ENCODE measurements around the gene WTIP. TPM values are rescaled to one million over a fixed set of nuclear protein-coding genes. Genes with fewer than 3 reads are reported as not detected.
"Not testable (repeated sequence)": the region's sequence is repeated elsewhere in the genome, so short reads cannot be mapped to it uniquely, and the experiment has no call there.

WTIP gene
- total RNA-seq, 1 donor from 2014 or later: 1.0 TPM

GRCh38 chr19:34468409-34468808 is 13.1 kb upstream of the WTIP start:
- H3K36me3 Mint-ChIP-seq (ENCODE audit: low read depth): peaks cover 82% of the 10 kb centered on the region
- no peak overlapping the region for H3K27ac Mint-ChIP-seq
- no peak for DNase-seq (ENCODE audit: low spot score)
- intact Hi-C loops (cut with micrococcal nuclease): no loop called here
- H3K27me3 Mint-ChIP-seq (ENCODE audit: low read depth): no peaks in the 10 kb centered on the region
- no peaks in the 10 kb centered on the region for H3K9me3 Mint-ChIP-seq
- no peaks in the 10 kb centered on the region for H3K4me1 Mint-ChIP-seq (ENCODE audit: low read depth)
- no peak overlapping the region for H3K4me3 Mint-ChIP-seq (ENCODE audit: low read depth)

- DNase-seq (ENCODE audit: low spot score); H3K27ac Mint-ChIP-seq; H3K4me3 Mint-ChIP-seq (ENCODE audit: low read depth); H3K9me3 Mint-ChIP-seq; intact Hi-C loops (cut with micrococcal nuclease); H3K4me1 Mint-ChIP-seq (ENCODE audit: low read depth); H3K27me3 Mint-ChIP-seq (ENCODE audit: low read depth): not testable (repeated sequence)
- peaks cover 82% of the 10 kb centered on the region for H3K36me3 Mint-ChIP-seq (ENCODE audit: low read depth)
Observed at GRCh38 chr19:34469026-34469425, 12.5 kb upstream of the WTIP start.

- Mint-ChIP-seq H3K4me1 (ENCODE audit: low read depth) (peaks cover 7% of the 10 kb centered on the region), H3K27me3 (ENCODE audit: low read depth) (no peaks in the 10 kb centered on the region), H3K4me3 (ENCODE audit: low read depth) (no peak overlapping the region), H3K27ac (peak overlapping the region; percentile 18), H3K36me3 (ENCODE audit: low read depth) (peaks cover 63% of the 10 kb centered on the region), H3K9me3 (no peaks in the 10 kb centered on the region)
- no peak for DNase-seq (ENCODE audit: low spot score)
- intact Hi-C loops (cut with micrococcal nuclease): no loop called here
Observed at GRCh38 chr19:34471906-34472700, 9.5 kb upstream of the WTIP start.

- peaks cover 7% of the 10 kb centered on the region for H3K4me1 Mint-ChIP-seq (ENCODE audit: low read depth)
- H3K9me3 Mint-ChIP-seq: no peaks in the 10 kb centered on the region
- DNase-seq (ENCODE audit: low spot score): no peak
- intact Hi-C loops (cut with micrococcal nuclease): loop anchor here (2.0 kb wide), 1 partner anchor 26 kb away; no protein-coding TSS in a partner anchor
- peak overlapping the region; percentile 18 for H3K27ac Mint-ChIP-seq
- peaks cover 46% of the 10 kb centered on the region for H3K36me3 Mint-ChIP-seq (ENCODE audit: low read depth)
- H3K27me3 Mint-ChIP-seq (ENCODE audit: low read depth): peaks cover 8% of the 10 kb centered on the region
- H3K4me3 Mint-ChIP-seq (ENCODE audit: low read depth): no peak overlapping the region
Observed at GRCh38 chr19:34474233-34474989, 7.1 kb upstream of the WTIP start.

GRCh38 chr19:34475026-34475974 is 6.3 kb upstream of the WTIP start:
- H3K27ac Mint-ChIP-seq: peak overlapping the region; percentile 18
- no peak for DNase-seq (ENCODE audit: low spot score)
- no peaks in the 10 kb centered on the region for H3K9me3 Mint-ChIP-seq
- peaks cover 7% of the 10 kb centered on the region for H3K4me1 Mint-ChIP-seq (ENCODE audit: low read depth)
- H3K27me3 Mint-ChIP-seq (ENCODE audit: low read depth): peaks cover 13% of the 10 kb centered on the region
- intact Hi-C loops (cut with micrococcal nuclease): loop anchor here (2.0 kb wide), 1 partner anchor 26 kb away; no protein-coding TSS in a partner anchor
- H3K36me3 Mint-ChIP-seq (ENCODE audit: low read depth): peaks cover 38% of the 10 kb centered on the region
- H3K4me3 Mint-ChIP-seq (ENCODE audit: low read depth): no peak overlapping the region

GRCh38 chr19:34475975-34476594 is 5.5 kb upstream of the WTIP start:
- Mint-ChIP-seq H3K36me3 (ENCODE audit: low read depth) (peaks cover 34% of the 10 kb centered on the region), H3K4me3 (ENCODE audit: low read depth) (no peak overlapping the region), H3K27me3 (ENCODE audit: low read depth) (peaks cover 17% of the 10 kb centered on the region), H3K9me3 (no peaks in the 10 kb centered on the region), H3K4me1 (ENCODE audit: low read depth) (peaks cover 7% of the 10 kb centered on the region), H3K27ac (no peak overlapping the region)
- no peak for DNase-seq (ENCODE audit: low spot score)
- intact Hi-C loops (cut with micrococcal nuclease): loop anchor here (2.0 kb wide), 1 partner anchor 25 kb away; no protein-coding TSS in a partner anchor

- H3K4me1 Mint-ChIP-seq (ENCODE audit: low read depth); intact Hi-C loops (cut with micrococcal nuclease); H3K4me3 Mint-ChIP-seq (ENCODE audit: low read depth); DNase-seq (ENCODE audit: low spot score); H3K27ac Mint-ChIP-seq; H3K9me3 Mint-ChIP-seq: not testable (repeated sequence)
- Mint-ChIP-seq H3K36me3 (ENCODE audit: low read depth) (peaks cover 13% of the 10 kb centered on the region), H3K27me3 (ENCODE audit: low read depth) (peaks cover 27% of the 10 kb centered on the region)
Observed at GRCh38 chr19:34478496-34478895, 3.1 kb upstream of the WTIP start.

GRCh38 chr19:34479396-34479795 is 2.2 kb upstream of the WTIP start:
- H3K4me3 Mint-ChIP-seq (ENCODE audit: low read depth): no peak overlapping the region
- peaks cover 9% of the 10 kb centered on the region for H3K4me1 Mint-ChIP-seq (ENCODE audit: low read depth)
- no peak for DNase-seq (ENCODE audit: low spot score)
- no peaks in the 10 kb centered on the region for H3K9me3 Mint-ChIP-seq
- peaks cover 34% of the 10 kb centered on the region for H3K27me3 Mint-ChIP-seq (ENCODE audit: low read depth)
- peaks cover 6% of the 10 kb centered on the region for H3K36me3 Mint-ChIP-seq (ENCODE audit: low read depth)
- H3K27ac Mint-ChIP-seq: no peak overlapping the region
- intact Hi-C loops (cut with micrococcal nuclease): no loop called here

GRCh38 chr19:34480491-34480890 is 1.1 kb upstream of the WTIP start:
- H3K27ac Mint-ChIP-seq: no peak overlapping the region
- no peak overlapping the region for H3K4me3 Mint-ChIP-seq (ENCODE audit: low read depth)
- no peak for DNase-seq (ENCODE audit: low spot score)
- no peaks in the 10 kb centered on the region for H3K36me3 Mint-ChIP-seq (ENCODE audit: low read depth)
- peaks cover 35% of the 10 kb centered on the region for H3K27me3 Mint-ChIP-seq (ENCODE audit: low read depth)
- intact Hi-C loops (cut with micrococcal nuclease): no loop called here
- no peaks in the 10 kb centered on the region for H3K9me3 Mint-ChIP-seq
- peaks cover 2% of the 10 kb centered on the region for H3K4me1 Mint-ChIP-seq (ENCODE audit: low read depth)

GRCh38 chr19:34481861-34482379 is 362 bp downstream of the WTIP start:
- no peak overlapping the region for H3K4me3 Mint-ChIP-seq (ENCODE audit: low read depth)
- no peaks in the 10 kb centered on the region for H3K9me3 Mint-ChIP-seq
- peaks cover 2% of the 10 kb centered on the region for H3K4me1 Mint-ChIP-seq (ENCODE audit: low read depth)
- H3K27ac Mint-ChIP-seq: no peak overlapping the region
- H3K27me3 Mint-ChIP-seq (ENCODE audit: low read depth): peaks cover 44% of the 10 kb centered on the region
- no peaks in the 10 kb centered on the region for H3K36me3 Mint-ChIP-seq (ENCODE audit: low read depth)
- DNase-seq (ENCODE audit: low spot score): no peak
- intact Hi-C loops (cut with micrococcal nuclease): no loop called here

- DNase-seq (ENCODE audit: low spot score): no peak
- Mint-ChIP-seq H3K36me3 (ENCODE audit: low read depth) (no peaks in the 10 kb centered on the region), H3K4me1 (ENCODE audit: low read depth) (peaks cover 2% of the 10 kb centered on the region), H3K9me3 (no peaks in the 10 kb centered on the region), H3K4me3 (ENCODE audit: low read depth) (peak overlapping the region; percentile 63), H3K27me3 (ENCODE audit: low read depth) (peaks cover 44% of the 10 kb centered on the region), H3K27ac (no peak overlapping the region)
- intact Hi-C loops (cut with micrococcal nuclease): no loop called here
Observed at GRCh38 chr19:34482380-34483250, 1.1 kb downstream of the WTIP start.

Measured in activated T-helper 2 cell treated with anti-CD3 and anti-CD28 coated beads, Interferon-gamma antibody, Interleukin-2, Interleukin-4, amounts not matched to agents 10 μg/mL and 5 μg/mL and 100 μg/mL, durations not matched to agents 14 hours and 24 hours and 36 hours (primary cell).